CD14-positive monocyte (primary cell): Measurements from ENCODE around the gene CFAP107. TPM values are rescaled to one million over a fixed set of nuclear protein-coding genes. Genes with fewer than 3 reads are reported as not detected.

Experiments used
- DNase-seq, 3 donors: peaks; one replicate each; pipeline ENCODE4 v3.0.0-alpha.2; 2011 to 2022
- H2AFZ ChIP-seq: 2 replicates; pipeline ENCODE4 v1.6.0; 2012; ENCODE audit warnings: mild to moderate bottlenecking, low read depth, low read length, inconsistent platforms; ENCODE audit not compliant: insufficient read depth, poor library complexity, severe bottlenecking
- H3K27ac ChIP-seq, 2 donors: 1 replicate in 1 of 2; 2 replicates in 1 of 2; pipeline ENCODE4 v1.5.1; 2012 to 2013; ENCODE audit warnings: low read length in 2 of 2, control low read depth in 1 of 2, inconsistent platforms in 1 of 2, low read depth in 1 of 2, mild to moderate bottlenecking in 1 of 2
- H3K27me3 ChIP-seq, 2 donors: one replicate each; pipeline versions ENCODE4 v1.6.0 to v1.6.1; 2011 to 2013; ENCODE audit warnings: low read length in 2 of 2; ENCODE audit not compliant: control insufficient read depth in 2 of 2, insufficient read depth in 2 of 2
- H3K36me3 ChIP-seq, 2 donors: replicated peaks in 1 of 2; 1 replicate in 1 of 2; 2 replicates in 1 of 2; pipeline versions ENCODE4 v1.5.1 to v1.6.1; 2012 to 2013; ENCODE audit warnings: low read length in 2 of 2, control low read depth in 1 of 2, inconsistent platforms in 1 of 2, mild to moderate bottlenecking in 1 of 2; ENCODE audit not compliant: insufficient read depth in 2 of 2, control insufficient read depth in 1 of 2
- H3K4me1 ChIP-seq, 2 donors: 1 replicate in 1 of 2; 2 replicates in 1 of 2; pipeline versions ENCODE4 v1.5.1 to v1.6.1; 2012 to 2013; ENCODE audit warnings: low read length in 2 of 2, control low read depth in 1 of 2, inconsistent platforms in 1 of 2, mild to moderate bottlenecking in 1 of 2, moderate library complexity in 1 of 2; ENCODE audit not compliant: insufficient read depth in 2 of 2, control insufficient read depth in 1 of 2
- H3K4me2 ChIP-seq: replicated peaks from 2 replicates; pipeline ENCODE3; 2012; ENCODE audit warnings: low read length, moderate library complexity, mild to moderate bottlenecking; ENCODE audit not compliant: poor library complexity, severe bottlenecking; ENCODE audit errors: extremely low read depth
- H3K4me3 ChIP-seq, 3 experiments: fragments of 200-600 bp in 1 of 3; sonication (generic) in 1 of 3; replicated peaks in 1 of 3; 1 replicate in 2 of 3; 2 replicates in 1 of 3; pipeline ENCODE4 v1.5.1; 2011 to 2013; ENCODE audit warnings: low read length in 3 of 3, mild to moderate bottlenecking in 3 of 3, control low read depth in 2 of 3, low read depth in 2 of 3, inconsistent platforms in 1 of 3, moderate library complexity in 1 of 3
- H3K79me2 ChIP-seq: 2 replicates; pipeline ENCODE4 v1.6.0; 2012; ENCODE audit warnings: mild to moderate bottlenecking, control low read depth, inconsistent platforms, low read length, moderate library complexity; ENCODE audit not compliant: insufficient read depth
- H3K9ac ChIP-seq: 2 replicates; pipeline ENCODE4 v1.6.0; 2017; ENCODE audit warnings: low read length, mild to moderate bottlenecking; ENCODE audit not compliant: insufficient read depth, poor library complexity, severe bottlenecking
- H3K9me3 ChIP-seq, 2 donors: replicated peaks in 1 of 2; 1 replicate in 1 of 2; 2 replicates in 1 of 2; pipeline versions ENCODE4 v1.5.1 to v1.6.1; 2012 to 2013; ENCODE audit warnings: low read length in 2 of 2, control low read depth in 1 of 2; ENCODE audit not compliant: control insufficient read depth in 1 of 2, insufficient read depth in 1 of 2
- H4K20me1 ChIP-seq: 2 replicates; pipeline ENCODE4 v1.6.0; 2012; ENCODE audit warnings: mild to moderate bottlenecking, low read length, control low read depth, moderate library complexity; ENCODE audit not compliant: insufficient read depth
- H3K27ac Mint-ChIP-seq, 7 donors: one replicate each; pipeline ENCODE4 v1.8.0; 2020; ENCODE audit warnings: mild to moderate bottlenecking in 7 of 7, mixed read lengths in 7 of 7, moderate library complexity in 6 of 7, inconsistent platforms in 2 of 7
- H3K27me3 Mint-ChIP-seq, 3 donors: one replicate each; pipeline ENCODE4 v1.8.0; 2021 to 2022; ENCODE audit warnings: low read depth in 3 of 3, mild to moderate bottlenecking in 3 of 3, mixed read lengths in 3 of 3, moderate library complexity in 3 of 3, inconsistent platforms in 1 of 3
- H3K36me3 Mint-ChIP-seq, 2 donors: one replicate each; pipeline ENCODE4 v1.8.0; 2020; ENCODE audit warnings: mixed read lengths in 2 of 2, inconsistent platforms in 1 of 2, mild to moderate bottlenecking in 1 of 2
- H3K4me1 Mint-ChIP-seq: one replicate; pipeline ENCODE4 v1.8.0; 2020; ENCODE audit warnings: mild to moderate bottlenecking, mixed read lengths
- H3K4me3 Mint-ChIP-seq, 2 donors: one replicate each; pipeline ENCODE4 v1.8.0; 2020; ENCODE audit warnings: mild to moderate bottlenecking in 2 of 2, mixed read lengths in 2 of 2, moderate library complexity in 1 of 2
- H3K9me3 Mint-ChIP-seq, 7 donors: one replicate each; pipeline ENCODE4 v1.8.0; 2020 to 2022; ENCODE audit warnings: mixed read lengths in 7 of 7, mild to moderate bottlenecking in 6 of 7, moderate library complexity in 6 of 7, inconsistent platforms in 2 of 7
- CTCF ChIP-seq: fragments of 200-600 bp; IDR thresholded peaks from one replicate; pipeline ENCODE4 v1.8.0; 2022; ENCODE audit warnings: antibody characterized with exemption, mild to moderate bottlenecking
- WGBS: methylation state at CpG from one replicate; pipeline ENCODE4 v1.1.5; 2013; ENCODE audit warnings: missing lambda C conversion rate; ENCODE audit not compliant: insufficient coverage; 5-methylcytosine and 5-hydroxymethylcytosine counted together
- intact Hi-C, 2 donors: fragments of 100-400 bp; cut with micrococcal nuclease; formaldehyde crosslinking; loops; one replicate each; pipeline versions ENCODE4 v1.15.0 to v1.15.1; 2023
- polyA plus RNA-seq, 3 donors: library from polyadenylated mRNA; depleted of rRNA in 1 of 3; unstranded in 2 of 3; stranded (reverse) in 1 of 3; fragments of 300-500 nt in 2 of 3; fragments of >200 nt in 1 of 3; fragmentation: Illumina TruSeq in 2 of 3; gene quantifications; 1 replicate in 2 of 3; 2 replicates in 1 of 3; pipeline ENCODE4 v1.2.3, GENCODE V29; 2012 to 2021

CFAP107 gene
- polyA plus RNA-seq, 3 donors, result not detected

- no peaks in the 10 kb centered on the region for H3K4me1 ChIP-seq
- H4K20me1 ChIP-seq, result no peaks in the 10 kb centered on the region
- no peak overlapping the region for H3K4me3 ChIP-seq
- H3K9ac ChIP-seq, result no peak overlapping the region
- no peak overlapping the region for H3K27ac ChIP-seq
- peaks cover 0 to 7% (median 2%) of the 10 kb centered on the region in 7 donors for H3K9me3 Mint-ChIP-seq
- no peak overlapping the region for H3K4me2 ChIP-seq
- intact Hi-C loops, result no loop called here
- no peaks in the 10 kb centered on the region for H3K79me2 ChIP-seq
- no peak overlapping the region for H3K27ac Mint-ChIP-seq
- TF ChIP-seq CTCF, result no peak
- H3K27me3 Mint-ChIP-seq, result peaks cover 0 to 5% (median 3%) of the 10 kb centered on the region in 3 donors
- no peak overlapping the region for H2AFZ ChIP-seq
- H3K27me3 ChIP-seq, result no peaks in the 10 kb centered on the region
- no peaks in the 10 kb centered on the region for H3K4me1 Mint-ChIP-seq
- no peak for DNase-seq
- no peaks in the 10 kb centered on the region for H3K36me3 ChIP-seq
- H3K9me3 ChIP-seq, result no peaks in the 10 kb centered on the region
- WGBS, result 100% methylated on average over 1 of the region's 2 CpGs
- no peaks in the 10 kb centered on the region for H3K36me3 Mint-ChIP-seq
- H3K4me3 Mint-ChIP-seq, result no peak overlapping the region
These were observed 65.4 kb downstream of the CFAP107 start for GRCh38 chr1:12811409-12811784.

Other genes with a start within 250 kb of the CFAP107 start
- under 1 TPM; 0.23 to 0.59 (median 0.29) TPM for gene DHRS3, start 128.0 kb upstream of the CFAP107 start, polyA plus RNA-seq
- not detected for gene AADACL4, start 102.1 kb upstream of the CFAP107 start, polyA plus RNA-seq
- gene AADACL3, start 30.1 kb upstream of the CFAP107 start, polyA plus RNA-seq, result not detected
- gene PRAMEF12, start 27.5 kb downstream of the CFAP107 start, polyA plus RNA-seq, result not detected
- gene PRAMEF1, start 45.2 kb downstream of the CFAP107 start, polyA plus RNA-seq, result not detected
- not detected for gene PRAMEF11, start 85.2 kb downstream of the CFAP107 start, polyA plus RNA-seq
- not detected for gene HNRNPCL1, start 102.5 kb downstream of the CFAP107 start, polyA plus RNA-seq
- not detected for gene PRAMEF2, start 110.9 kb downstream of the CFAP107 start, polyA plus RNA-seq
- gene PRAMEF4, start 140.0 kb downstream of the CFAP107 start, polyA plus RNA-seq, result not detected
- gene PRAMEF10, start 152.1 kb downstream of the CFAP107 start, polyA plus RNA-seq, result not detected
- not detected for gene PRAMEF7, start 170.4 kb downstream of the CFAP107 start, polyA plus RNA-seq
- gene PRAMEF6, start 201.4 kb downstream of the CFAP107 start, polyA plus RNA-seq, result not detected